Measurements from ENCODE around the gene CD1C.

DNA sequence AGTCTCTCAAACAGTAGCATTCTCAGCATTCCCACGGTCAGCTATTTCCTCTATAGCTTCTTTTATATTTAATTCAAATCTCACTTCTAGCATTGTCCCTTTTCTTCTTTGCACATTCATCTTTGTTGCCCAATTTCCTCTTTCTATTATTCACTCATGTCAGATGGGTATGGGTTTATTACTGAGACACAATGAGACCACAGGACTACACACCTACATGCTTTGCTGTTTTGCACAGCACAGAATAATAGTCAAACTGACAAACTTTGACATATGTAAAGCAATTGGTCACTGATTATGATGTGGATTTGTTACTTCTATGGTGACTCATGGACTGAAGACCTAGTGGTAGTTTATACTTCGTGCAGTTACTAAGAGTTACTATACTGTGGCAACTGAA, 5.8 kb upstream of the CD1C start:
- no peak for TF ChIP-seq SIN3A (IDR thresholded peaks at IDR 0.05; ENCODE audit: borderline replicate concordance in 2 of 2, control insufficient read depth in 1 of 2, low read depth in 2 of 2, low read length in 2 of 2)
- TF ChIP-seq, protein P1, sequence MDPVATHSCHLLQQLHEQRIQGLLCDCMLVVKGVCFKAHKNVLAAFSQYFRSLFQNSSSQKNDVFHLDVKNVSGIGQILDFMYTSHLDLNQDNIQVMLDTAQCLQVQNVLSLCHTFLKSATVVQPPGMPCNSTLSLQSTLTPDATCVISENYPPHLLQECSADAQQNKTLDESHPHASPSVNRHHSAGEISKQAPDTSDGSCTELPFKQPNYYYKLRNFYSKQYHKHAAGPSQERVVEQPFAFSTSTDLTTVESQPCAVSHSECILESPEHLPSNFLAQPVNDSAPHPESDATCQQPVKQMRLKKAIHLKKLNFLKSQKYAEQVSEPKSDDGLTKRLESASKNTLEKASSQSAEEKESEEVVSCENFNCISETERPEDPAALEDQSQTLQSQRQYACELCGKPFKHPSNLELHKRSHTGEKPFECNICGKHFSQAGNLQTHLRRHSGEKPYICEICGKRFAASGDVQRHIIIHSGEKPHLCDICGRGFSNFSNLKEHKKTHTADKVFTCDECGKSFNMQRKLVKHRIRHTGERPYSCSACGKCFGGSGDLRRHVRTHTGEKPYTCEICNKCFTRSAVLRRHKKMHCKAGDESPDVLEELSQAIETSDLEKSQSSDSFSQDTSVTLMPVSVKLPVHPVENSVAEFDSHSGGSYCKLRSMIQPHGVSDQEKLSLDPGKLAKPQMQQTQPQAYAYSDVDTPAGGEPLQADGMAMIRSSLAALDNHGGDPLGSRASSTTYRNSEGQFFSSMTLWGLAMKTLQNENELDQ (CRISPR knock-in tag; IDR thresholded peaks at IDR 0.05; ENCODE audit: borderline replicate concordance), result no peak
- no peak for TF ChIP-seq RCOR1 (IDR thresholded peaks at IDR 0.05; ENCODE audit: borderline replicate concordance in 1 of 2, low read depth in 2 of 2, low read length in 2 of 2)
- no peak for TF ChIP-seq RAD21 (CRISPR knock-in tag; conservative IDR thresholded peaks at IDR 0.05 in 1 of 2, IDR thresholded peaks at IDR 0.05 in 1 of 2)
- TF ChIP-seq ZNF140 (CRISPR knock-in tag; IDR thresholded peaks at IDR 0.05), result no peak
- TF ChIP-seq TBP (optimal IDR thresholded peaks at IDR 0.05; ENCODE audit: low read depth, low read length), result no peak
- TF ChIP-seq, protein P2, sequence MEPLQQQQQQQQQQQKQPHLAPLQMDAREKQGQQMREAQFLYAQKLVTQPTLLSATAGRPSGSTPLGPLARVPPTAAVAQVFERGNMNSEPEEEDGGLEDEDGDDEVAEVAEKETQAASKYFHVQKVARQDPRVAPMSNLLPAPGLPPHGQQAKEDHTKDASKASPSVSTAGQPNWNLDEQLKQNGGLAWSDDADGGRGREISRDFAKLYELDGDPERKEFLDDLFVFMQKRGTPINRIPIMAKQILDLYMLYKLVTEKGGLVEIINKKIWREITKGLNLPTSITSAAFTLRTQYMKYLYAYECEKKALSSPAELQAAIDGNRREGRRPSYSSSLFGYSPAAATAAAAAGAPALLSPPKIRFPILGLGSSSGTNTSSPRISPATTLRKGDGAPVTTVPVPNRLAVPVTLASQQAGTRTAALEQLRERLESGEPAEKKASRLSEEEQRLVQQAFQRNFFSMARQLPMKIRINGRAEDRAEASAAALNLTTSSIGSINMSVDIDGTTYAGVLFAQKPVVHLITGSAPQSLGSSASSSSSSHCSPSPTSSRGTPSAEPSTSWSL (CRISPR knock-in tag; IDR thresholded peaks at IDR 0.05; ENCODE audit: borderline replicate concordance), result no peak
- no peak for TF ChIP-seq KLF13 (tag; IDR thresholded peaks at IDR 0.05; ENCODE audit: borderline replicate concordance, low read depth)
